GM12892 (cell line): ENCODE data around the gene C1R.

Experiments
- POLR2A ChIP-seq: IDR thresholded peaks from 2 replicates; pipeline ENCODE4 v1.6.1; 2011; ENCODE audit warnings: low read depth, low read length, control low read depth
- POLR2AphosphoS5 ChIP-seq: IDR thresholded peaks from 2 replicates; pipeline ENCODE4 v1.6.1; 2011; ENCODE audit warnings: low read depth, low read length, control low read depth
- TAF1 ChIP-seq: IDR thresholded peaks from 2 replicates; pipeline ENCODE4 v1.6.1; 2011; ENCODE audit warnings: low read depth, mild to moderate bottlenecking, control low read depth, low read length, borderline replicate concordance

DNA sequence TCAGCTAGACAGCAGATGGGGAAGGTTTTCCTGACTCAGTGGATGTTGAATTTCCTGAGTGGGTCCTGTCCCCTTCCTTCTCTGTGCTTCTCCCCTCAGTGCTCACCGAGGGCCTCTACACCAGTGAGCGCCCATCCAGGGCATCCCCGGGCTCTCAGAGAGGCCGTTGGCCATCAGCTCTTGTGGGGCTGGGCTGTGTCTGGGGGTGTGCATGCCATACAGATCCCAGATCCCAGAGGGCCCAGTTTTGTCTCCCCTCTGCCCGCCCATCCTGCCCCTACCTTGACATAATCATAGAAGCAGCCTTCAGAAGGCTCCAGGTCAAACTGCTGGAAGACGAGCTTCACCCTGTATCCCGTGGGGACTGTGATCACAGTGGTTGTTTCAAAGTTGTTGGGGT, 1.1 kb downstream of the C1R start:
- no peak for TF ChIP-seq POLR2A
- no peak for TF ChIP-seq POLR2AphosphoS5
- TF ChIP-seq TAF1 = no peak
